Skeletal muscle satellite cell (primary cell): ENCODE results near the gene ALDH1L1.

Experiments used
- H3K27me3 ChIP-seq: 2 replicates; pipeline ENCODE4 v1.7.0; 2013; ENCODE audit warnings: low read length; ENCODE audit not compliant: control insufficient read depth, insufficient read depth
- H3K36me3 ChIP-seq: 2 replicates; pipeline ENCODE4 v1.7.0; 2013; ENCODE audit warnings: mild to moderate bottlenecking, control low read depth, low read length; ENCODE audit not compliant: insufficient read depth
- H3K4me1 ChIP-seq: 2 replicates; pipeline ENCODE4 v1.7.0; 2013; ENCODE audit warnings: low read length; ENCODE audit not compliant: control insufficient read depth, insufficient read depth
- H3K4me2 ChIP-seq: 2 replicates; pipeline ENCODE4 v1.7.0; 2013; ENCODE audit warnings: mild to moderate bottlenecking, low read length
- H3K4me3 ChIP-seq: 2 replicates; pipeline ENCODE4 v1.7.0; 2013; ENCODE audit warnings: low read length
- H3K9ac ChIP-seq: 2 replicates; pipeline ENCODE4 v1.7.0; 2013; ENCODE audit warnings: mild to moderate bottlenecking, low read depth, low read length, moderate library complexity
- H3K9me3 ChIP-seq: replicated peaks from 2 replicates; pipeline ENCODE4 v1.7.0; 2013; ENCODE audit warnings: mild to moderate bottlenecking, control low read depth, low read length
- small RNA-seq: library from RNA; depleted of rRNA; stranded (forward); fragments of <200 nt; gene quantifications from one replicate; pipeline ENCODE3, GENCODE V24; 2012

Gene ALDH1L1

GRCh38 chr3:126058666-126059065, 121.7 kb downstream of the ALDH1L1 start:
- Histone ChIP-seq H3K27me3 (no peaks in the 10 kb centered on the region), H3K36me3 (no peaks in the 10 kb centered on the region), H3K9ac (no peak overlapping the region), H3K4me2 (no peak overlapping the region), H3K9me3 (no peaks in the 10 kb centered on the region), H3K4me1 (peaks cover 31% of the 10 kb centered on the region), H3K4me3 (no peak overlapping the region)

GRCh38 chr3:126057936-126058335, 122.5 kb downstream of the ALDH1L1 start:
- H3K36me3 ChIP-seq = no peaks in the 10 kb centered on the region
- peaks cover 34% of the 10 kb centered on the region for H3K4me1 ChIP-seq
- H3K4me2 ChIP-seq = no peak overlapping the region
- H3K27me3 ChIP-seq = no peaks in the 10 kb centered on the region
- no peaks in the 10 kb centered on the region for H3K9me3 ChIP-seq
- H3K4me3 ChIP-seq = no peak overlapping the region
- H3K9ac ChIP-seq = no peak overlapping the region

- H3K4me2 ChIP-seq = no peak overlapping the region
- H3K36me3 ChIP-seq = no peaks in the 10 kb centered on the region
- H3K4me1 ChIP-seq = peaks cover 34% of the 10 kb centered on the region
- no peak overlapping the region for H3K4me3 ChIP-seq
- no peaks in the 10 kb centered on the region for H3K27me3 ChIP-seq
- no peaks in the 10 kb centered on the region for H3K9me3 ChIP-seq
- no peak overlapping the region for H3K9ac ChIP-seq
Measured at GRCh38 chr3:126057501-126057819, 122.9 kb downstream of the ALDH1L1 start.

DNA sequence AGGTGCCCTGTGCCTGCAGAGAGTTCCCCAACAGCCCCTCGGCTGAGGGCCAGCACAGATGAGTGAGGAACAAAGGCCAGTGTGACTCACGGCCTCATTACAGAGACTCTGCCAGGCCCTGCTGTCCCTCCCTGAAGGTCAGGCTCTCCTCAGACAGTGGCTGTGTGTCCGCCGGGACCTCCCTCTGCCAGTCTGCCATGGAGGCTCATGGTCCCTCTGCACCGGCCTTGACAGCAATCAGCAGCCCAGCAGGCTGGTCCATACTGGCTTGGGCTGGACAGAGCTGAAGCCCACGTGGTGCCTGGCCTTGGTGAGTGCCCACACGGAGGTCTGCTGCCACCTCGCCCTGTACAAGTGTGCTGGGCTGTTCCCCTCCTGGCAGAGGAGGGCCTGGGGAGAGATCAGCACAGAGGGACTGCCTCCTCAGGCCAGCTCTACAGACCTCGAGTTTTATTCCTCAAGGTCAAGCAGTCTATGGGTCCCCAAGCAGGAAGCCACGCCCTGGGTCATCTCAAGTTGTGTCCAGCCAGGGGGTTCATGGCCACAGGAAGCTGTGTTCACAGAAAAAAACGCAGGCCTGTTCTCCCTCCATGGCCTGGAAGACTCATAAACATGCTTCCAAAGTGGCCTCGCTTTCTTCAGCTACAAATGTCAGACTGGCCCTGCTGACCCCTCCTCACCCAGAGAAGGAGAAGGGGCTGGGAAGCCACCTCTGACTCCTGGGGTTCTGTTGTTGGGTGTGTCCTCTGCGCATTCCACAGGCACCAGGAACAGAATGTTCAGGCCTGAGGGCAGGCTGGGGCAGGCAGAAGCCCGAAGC, 123.5 kb downstream of the ALDH1L1 start:
- no peaks in the 10 kb centered on the region for H3K36me3 ChIP-seq
- no peaks in the 10 kb centered on the region for H3K27me3 ChIP-seq
- peak overlapping the region; percentile 16 for H3K4me3 ChIP-seq
- peak overlapping the region; percentile 26 for H3K4me2 ChIP-seq
- H3K4me1 ChIP-seq = peaks cover 34% of the 10 kb centered on the region
- H3K9ac ChIP-seq = peak overlapping the region; percentile 41
- no peaks in the 10 kb centered on the region for H3K9me3 ChIP-seq

- Histone ChIP-seq H3K36me3 (no peaks in the 10 kb centered on the region), H3K9me3 (no peaks in the 10 kb centered on the region), H3K4me3 (no peak overlapping the region), H3K4me1 (peaks cover 34% of the 10 kb centered on the region), H3K4me2 (peak overlapping the region; percentile 26), H3K9ac (no peak overlapping the region), H3K27me3 (no peaks in the 10 kb centered on the region)
Measured at GRCh38 chr3:126056088-126056487, 124.3 kb downstream of the ALDH1L1 start.

GRCh38 chr3:126054870-126055269, 125.5 kb downstream of the ALDH1L1 start:
- Histone ChIP-seq H3K9ac (no peak overlapping the region), H3K4me1 (peaks cover 34% of the 10 kb centered on the region), H3K4me3 (no peak overlapping the region), H3K27me3 (no peaks in the 10 kb centered on the region), H3K9me3 (no peaks in the 10 kb centered on the region), H3K4me2 (no peak overlapping the region), H3K36me3 (no peaks in the 10 kb centered on the region)

- no peaks in the 10 kb centered on the region for H3K36me3 ChIP-seq
Measured at GRCh38 chr3:126053949-126054569, 126.3 kb downstream of the ALDH1L1 start.

More at GRCh38 chr3:126053949-126054569, 126.3 kb downstream of the ALDH1L1 start:
- Histone ChIP-seq H3K9ac (no peak overlapping the region), H3K4me1 (peaks cover 28% of the 10 kb centered on the region), H3K4me2 (no peak overlapping the region), H3K9me3 (no peaks in the 10 kb centered on the region), H3K4me3 (no peak overlapping the region), H3K27me3 (no peaks in the 10 kb centered on the region)

Small RNA genes lying within 50 kb of the gene (small RNA-seq; reads per million reads assigned to genes)
- 4.0 reads per million, percentile 83 among the genes with 10 or more reads in this experiment for gene RNU1-30P
